ENCODE measurements around the gene PHACTR1.

PHACTR1 gene

DNA sequence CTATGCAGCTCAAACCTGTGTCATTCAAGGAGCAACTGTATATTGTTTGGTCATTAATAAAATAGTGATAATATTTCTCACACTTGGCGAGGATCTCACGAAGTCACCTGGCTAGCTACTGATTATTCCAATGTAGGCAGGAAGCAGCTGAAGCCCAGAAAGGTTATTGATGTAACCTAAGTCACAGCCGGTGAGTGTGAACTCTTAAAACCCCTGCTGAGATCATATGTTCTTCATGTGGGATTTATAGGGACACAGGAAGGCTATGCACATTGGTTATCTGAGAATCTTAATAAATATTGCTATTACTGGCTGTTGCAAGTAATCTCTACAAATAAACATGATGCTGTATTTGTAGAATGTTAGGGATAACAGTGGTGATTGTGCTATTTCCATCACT is 450.3 kb downstream of the PHACTR1 start:
- no peak for DNase-seq

DNA sequence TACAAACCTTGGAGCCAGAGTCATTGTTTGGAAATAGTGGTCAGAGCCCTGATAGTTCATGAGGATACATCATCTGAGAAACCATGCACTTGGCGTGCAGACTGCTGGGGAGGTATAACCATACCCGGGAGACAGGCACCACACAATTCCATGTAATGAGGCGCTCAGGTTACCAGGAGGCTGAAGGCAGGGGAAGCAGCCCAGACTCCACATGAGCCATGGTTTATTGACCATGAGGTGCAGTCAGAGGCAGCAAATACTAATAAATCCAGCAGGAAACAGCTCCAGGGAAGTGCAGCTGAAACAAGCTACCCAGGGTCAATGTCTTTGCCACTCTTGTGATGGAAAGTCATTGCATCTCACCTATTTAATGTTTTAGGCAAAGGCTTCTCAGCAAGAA is 455.7 kb downstream of the PHACTR1 start:
- DNase-seq: no peak

DNA sequence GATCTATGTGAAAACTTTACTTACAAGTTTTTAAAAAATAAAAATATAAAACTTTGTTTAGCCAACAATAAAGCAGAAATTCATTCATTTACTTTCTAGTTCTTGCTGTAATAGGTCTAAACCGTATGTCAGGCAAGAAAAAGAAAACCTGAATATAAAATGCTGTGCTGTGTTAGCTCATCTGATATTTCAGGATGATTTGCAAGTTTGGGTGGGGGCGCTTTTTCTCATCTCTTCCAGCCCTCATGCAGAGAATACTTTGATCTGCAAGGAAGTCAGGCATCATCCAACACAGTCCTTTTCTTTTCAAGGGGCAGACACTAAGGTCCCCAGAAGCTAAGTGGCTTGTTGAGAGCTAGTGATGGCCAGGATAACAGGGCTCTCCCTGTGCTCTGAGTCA is 458.5 kb downstream of the PHACTR1 start:
- DNase-seq: no peak

DNA sequence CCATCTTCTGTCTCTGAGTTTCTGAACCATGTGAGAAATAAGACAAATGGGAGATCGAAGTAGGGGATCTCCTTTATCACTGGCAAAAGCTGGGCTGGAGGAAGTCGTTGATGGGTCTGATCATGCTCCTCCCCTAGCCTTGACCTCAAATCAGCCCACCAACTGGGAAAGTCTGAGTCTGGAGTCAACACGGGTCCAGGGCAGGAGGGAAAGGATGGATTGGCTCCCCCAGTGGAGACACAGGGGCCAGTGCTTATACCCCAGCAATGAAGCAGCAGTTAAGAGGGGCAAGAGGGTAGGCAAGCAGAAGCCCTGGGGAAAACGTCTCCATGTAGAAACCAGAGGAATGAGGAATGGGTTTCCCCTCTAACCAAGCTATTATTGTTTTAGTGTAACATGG is 459.2 kb downstream of the PHACTR1 start:
- no peak for DNase-seq

DNA sequence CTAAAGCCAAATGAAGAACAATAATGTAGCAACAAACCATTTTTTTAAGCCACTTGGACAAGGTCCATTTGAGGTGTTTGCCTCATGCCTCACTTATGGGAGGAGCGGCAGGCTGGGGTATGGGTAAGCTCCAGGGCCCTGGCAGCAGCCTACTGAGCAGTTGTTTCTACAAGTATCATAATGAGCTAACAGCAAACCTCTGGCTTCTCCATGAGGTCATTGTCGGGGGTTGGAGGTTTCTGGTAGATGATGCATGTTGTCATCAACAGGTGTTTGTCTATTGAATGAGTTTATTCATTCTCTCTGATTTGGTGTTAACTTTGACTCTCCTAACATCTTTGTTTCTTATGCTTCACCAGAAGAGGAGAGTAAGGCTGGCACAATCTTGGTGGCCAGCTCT is 461.1 kb downstream of the PHACTR1 start:
- no peak for DNase-seq

DNA sequence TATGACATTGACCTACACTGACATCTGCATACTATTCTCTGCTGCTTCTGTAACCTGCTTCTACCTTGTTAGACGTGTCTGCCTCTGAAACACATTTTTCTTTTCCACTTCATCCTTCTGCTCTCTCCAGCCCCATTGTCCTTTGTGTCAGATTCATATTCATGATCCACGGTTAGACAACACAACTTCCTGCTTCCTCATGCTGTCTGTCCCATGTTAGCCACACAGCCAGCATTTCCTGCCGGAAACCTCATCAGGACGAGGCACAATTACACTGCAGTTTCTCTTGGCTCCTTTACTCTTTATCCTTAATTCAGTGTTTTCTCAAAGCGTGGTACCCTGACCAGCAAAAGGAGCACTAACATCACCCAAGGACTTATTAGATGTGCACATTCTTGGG is 461.5 kb downstream of the PHACTR1 start:
- no peak for DNase-seq

DNA sequence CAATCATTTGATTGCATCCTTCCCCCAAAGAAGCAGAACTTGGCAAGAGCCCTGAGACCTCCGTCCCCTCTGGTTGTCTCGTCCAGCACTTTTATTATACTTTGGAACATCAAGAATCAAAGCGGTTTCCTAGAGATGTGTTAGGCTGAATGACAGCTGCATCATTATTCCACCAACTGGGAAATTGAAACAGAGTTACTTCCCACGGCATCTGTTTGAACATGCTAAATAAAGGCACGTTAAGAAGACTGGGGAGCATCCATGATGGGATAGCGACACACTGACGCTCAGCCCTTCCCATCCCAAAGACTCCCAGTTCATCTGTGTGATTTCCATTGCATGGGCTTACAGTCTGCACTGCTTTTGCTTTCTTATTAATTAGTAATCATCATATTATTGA is 464.0 kb downstream of the PHACTR1 start:
- no peak for DNase-seq

DNA sequence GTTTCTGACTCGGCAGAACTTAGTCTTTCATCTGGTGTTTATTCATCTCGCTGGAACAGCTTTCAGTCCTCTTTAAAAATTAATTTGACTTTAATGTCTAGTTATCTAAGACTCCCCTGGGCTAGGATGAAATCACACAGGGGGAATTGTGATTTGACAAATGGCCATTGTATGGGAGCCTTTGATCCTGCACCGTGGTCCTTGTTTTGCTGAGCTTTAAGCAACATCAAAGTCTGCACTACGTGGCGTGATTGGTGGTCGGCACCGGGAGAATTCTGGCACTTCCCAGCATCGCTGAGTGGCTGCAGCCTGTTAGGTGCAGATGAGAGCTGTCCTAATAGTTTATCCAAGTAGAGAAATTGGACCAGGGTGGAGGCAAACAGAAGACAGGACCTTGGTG is 464.8 kb downstream of the PHACTR1 start:
- DNase-seq: no peak

DNA sequence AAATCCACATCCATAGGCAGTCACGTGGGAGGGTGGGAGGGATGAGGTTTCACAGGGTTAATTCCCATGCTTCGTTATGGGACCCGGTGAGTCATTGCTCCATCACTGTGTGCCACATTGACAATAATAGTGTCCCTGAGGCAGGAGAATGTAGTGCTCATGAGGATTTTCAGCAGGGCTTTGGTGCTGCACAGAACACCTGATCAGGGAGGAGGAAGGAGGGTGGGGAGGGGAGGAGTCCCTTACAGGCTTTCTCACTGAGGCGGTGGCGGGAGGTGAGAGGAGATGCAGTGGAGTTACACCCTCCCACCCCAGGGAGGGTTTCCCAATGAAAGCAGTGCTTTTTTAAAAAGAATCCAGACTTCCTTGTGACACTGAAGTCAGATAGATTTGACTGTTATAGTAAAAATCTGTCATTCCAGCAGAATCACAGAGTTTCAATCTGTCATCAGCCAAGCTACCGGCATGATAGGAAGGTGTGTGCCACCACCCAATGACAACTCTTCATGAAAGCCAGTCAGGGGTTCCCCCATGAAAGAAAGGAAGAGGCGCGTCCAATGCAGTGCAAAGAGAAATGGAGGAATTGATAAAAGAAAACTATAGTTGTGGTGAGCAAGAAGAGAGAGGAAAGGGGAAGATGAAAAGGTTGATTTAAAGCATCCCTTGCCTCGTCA is 467.0 kb downstream of the PHACTR1 start:
- no peak for DNase-seq

DNA sequence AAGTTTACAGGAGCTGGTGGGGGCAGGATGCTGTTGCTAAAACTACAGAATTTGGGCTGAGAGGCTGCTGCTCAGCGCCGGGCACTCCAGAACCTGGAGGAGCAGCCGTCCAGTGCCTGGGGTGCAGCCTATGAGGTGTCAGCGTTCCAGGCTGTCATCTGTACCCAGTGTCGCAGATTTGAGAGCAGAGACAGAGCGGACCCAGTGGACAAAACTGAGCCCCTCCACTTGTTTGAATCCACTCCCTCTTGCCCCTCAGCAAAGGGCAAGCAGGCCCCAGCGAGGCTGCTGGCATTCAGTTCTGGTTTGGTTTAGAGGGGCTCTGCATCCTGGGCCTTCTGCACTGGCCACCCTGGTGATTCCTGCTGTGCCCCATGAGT is 467.5 kb downstream of the PHACTR1 start:
- no peak for DNase-seq

DNA sequence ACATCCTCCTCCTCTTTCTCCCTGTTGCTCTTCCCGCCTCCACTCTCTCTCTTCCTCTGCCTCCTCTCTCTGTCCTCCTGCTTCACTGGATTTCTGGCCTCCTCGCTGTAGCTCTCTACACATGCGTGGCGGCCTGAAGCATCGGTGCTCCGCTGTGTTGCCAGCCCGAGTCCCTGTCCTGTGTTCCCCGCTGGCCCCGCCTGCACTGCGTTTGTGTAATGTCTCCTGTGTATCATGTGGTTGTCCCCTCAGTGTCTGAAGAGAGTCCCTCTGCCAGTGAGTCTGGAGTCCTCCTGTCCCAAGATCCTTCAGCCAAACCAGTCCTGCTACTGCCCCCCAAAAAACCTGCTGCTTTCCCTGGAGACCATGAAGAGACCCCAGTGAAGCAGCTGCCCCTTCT is 468.0 kb downstream of the PHACTR1 start:
- no peak for DNase-seq

DNA sequence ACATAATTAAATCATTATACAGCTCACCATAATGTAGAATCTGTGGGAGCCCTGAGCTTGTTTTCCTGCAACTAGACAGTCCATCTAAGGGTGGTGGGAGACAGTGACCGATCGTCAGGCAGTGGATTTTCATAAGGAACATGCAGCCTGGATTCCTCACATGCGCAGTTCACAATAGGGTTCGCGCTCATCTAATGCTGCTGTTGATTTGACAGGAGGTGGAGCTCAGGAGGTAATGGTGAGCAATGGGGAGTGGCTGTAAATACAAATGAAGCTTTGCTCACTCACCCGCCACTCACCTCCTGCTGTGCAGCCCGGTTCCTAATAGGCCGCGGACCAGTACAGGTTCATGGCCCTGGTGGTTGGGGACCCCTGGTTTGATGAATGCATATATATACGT is 470.3 kb downstream of the PHACTR1 start:
- DNase-seq: no peak

DNA sequence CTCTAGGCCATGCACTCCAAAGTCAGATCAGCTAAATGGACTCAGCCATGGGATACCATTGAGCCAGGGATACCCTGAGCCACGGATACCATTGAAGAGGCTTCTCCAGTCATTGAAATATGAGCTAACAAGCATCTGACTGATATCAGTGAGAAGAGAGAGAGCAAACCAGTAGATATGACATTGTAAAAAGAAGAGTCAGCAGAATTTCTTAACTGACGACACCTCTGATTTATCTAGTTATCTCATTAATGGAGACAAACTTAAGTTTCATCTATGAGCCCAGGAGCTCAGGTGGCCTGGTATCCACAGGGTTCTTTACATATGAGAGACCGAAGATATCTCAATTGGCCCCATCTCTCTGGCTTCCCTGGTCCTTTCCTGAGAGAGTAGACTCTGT is 471.1 kb downstream of the PHACTR1 start:
- no peak for DNase-seq

DNA sequence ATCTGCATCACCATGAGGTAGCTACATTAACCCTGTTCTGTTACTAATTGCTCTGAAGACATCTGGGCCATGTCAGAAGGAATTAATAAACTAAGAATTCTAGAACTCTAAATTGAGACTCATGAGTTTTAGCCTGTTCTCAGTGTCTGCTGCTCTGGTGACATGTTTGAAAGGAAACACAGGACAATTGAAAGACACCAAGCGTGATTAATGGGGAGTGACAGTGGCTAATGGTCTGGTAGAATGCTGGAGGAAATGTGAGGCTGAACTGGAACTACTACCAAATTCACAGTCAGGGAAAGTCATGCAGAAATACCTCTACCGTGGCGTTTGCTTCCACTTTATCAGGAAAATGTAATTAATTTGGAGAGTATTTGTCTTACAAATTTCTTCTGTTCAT is 471.7 kb downstream of the PHACTR1 start:
- DNase-seq: no peak

DNA sequence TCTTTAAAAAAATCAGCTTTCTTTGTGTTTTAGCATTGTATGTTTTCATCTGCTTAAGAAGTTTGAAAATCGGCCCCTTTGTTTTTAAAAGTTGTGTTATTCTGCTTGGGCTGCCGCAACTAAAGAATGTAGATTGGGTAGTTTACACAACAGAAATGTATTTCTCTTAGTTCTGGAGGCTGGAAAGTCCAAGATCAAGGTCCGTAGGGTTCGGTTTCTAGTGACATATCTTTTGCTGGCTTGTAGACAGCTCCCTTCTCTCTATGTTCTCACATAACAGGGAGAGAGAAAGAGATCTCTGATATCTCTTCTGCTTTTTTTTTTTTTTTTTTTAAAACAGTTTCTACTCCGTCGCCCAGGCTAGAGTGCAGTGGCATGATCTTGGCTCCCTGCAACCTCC is 473.1 kb downstream of the PHACTR1 start:
- DNase-seq: no peak

DNA sequence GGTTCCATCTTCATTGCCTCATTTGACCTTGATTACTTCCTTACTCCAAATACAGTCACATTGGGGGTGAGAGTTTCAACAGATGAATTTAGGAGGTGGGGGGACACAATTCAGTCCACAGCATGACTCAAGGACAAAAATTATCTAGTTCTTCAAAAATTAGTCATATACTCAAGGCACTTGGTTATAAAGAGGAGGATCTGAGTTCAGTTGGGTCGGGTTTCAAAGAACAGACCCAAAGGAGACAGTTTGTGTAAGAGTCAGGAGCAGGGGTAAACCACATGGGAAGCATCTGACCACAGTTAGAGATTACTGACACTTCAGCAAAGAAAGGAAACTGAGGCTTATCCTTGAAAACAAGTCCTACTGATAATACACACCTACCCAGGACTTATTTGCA is 473.8 kb downstream of the PHACTR1 start:
- DNase-seq: no peak

DNA sequence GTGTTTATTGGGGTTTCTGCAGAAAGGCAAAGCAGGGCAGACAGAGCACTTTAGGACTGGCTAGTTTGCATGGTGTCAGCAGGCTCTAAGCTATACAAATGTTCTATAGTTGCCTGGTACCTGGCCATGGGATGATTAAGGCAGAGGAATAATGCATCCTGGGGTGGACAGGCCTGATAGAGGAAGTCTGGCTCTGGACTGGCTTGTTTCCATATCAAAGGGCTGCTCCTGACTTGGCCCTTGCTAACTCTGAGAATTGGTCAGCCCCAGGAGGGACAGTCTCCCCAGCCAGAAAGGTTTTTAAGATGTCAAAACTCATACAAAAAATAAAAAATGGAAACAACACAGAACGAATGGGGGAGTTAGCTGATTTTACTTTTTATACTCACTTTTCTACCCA is 474.9 kb downstream of the PHACTR1 start:
- no peak for DNase-seq

DNA sequence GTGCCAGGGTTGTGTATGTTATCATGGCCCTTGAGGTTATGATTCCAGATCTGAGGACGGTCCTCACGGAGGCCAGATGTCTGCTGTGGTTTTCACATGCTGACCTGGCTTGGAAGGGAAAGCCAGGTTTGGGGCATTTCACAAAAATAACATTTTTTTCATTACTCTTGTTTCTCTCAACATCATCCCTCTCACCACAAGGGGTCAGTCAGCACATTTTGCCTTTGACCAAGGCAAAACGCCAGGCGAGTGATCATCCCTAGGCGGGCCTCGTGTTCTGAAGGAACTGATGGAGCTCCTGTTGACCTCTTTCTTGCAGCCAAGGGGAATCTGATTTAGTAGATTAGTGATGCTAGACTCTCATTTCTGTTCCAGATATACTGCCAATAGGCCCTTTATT is 478.3 kb downstream of the PHACTR1 start:
- DNase-seq: peak; percentile 7

DNA sequence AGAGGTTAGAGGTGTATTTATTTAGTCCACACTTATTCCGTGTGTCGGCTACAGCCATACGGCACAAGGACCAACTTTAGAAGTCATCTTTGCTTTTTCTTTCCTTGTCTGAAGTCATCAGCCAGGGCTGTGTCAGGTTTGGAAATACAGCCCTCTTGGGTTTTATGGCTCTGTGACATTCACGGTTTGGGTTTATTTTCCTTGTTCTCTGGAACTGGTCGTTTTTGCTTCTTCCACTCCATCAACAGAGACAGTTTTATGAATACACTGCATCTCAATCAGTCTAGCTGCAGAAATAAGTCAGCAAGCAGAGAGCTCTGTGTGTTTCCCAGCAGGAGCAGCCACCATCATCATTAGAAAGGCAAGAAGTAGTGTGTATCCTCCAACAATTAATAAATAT is 479.2 kb downstream of the PHACTR1 start:
- DNase-seq: no peak

DNA sequence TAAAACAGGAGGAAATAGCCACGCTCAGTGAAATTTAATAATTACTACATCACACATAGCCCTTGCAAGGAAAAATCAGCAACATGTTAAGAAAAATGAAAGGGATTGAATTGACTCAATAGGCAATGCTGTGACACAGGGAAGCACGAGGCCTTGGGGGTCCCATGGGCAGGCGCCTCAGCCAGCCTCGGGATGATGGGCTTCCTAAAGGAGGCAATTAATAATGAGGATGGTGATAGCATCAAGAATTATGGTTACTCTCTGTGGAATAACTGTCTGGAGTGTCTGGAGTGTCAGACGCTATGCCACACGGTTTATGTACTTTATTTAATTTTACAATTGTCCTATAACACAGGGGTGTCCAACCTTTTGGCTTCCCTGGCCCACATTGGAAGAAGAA is 481.6 kb downstream of the PHACTR1 start:
- no peak for DNase-seq

DNA sequence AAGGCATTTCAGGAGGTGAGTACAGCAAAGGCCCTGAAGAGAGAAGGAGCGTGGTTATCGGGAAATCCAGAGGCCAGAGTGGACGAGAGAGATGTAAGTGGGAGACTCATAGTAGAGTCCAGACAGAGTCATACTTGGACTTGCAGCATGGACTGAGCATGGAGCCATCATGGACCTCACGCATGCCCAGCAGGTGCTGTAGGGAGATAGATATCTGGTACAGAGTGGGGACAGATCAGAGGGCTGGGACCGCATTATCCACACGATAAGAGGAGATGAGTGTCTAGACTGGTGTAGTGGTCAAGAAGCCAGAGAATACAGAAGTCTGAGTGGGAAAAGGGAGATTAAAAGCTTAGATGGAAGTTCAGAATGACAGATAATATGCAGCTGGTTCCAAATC is 484.8 kb downstream of the PHACTR1 start:
- DNase-seq: no peak

DNA sequence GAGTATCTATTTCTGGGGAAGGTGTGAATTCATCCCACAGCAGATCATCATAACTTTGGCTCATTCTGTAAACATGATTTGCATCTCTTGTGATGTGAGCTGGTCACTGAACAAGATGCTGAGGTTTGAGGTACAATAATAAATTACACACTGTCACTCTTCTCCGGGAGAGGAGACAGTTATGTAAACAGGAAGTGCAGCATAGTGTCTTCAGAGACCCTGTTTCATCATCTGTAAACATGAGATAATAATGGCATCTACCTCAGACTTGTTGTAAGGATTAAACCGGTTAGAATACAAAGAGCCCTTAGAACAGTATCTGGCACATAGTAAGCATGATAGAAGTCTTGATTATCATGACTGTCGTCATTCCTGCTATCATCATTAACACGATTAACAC is 486.6 kb downstream of the PHACTR1 start:
- no peak for DNase-seq

DNA sequence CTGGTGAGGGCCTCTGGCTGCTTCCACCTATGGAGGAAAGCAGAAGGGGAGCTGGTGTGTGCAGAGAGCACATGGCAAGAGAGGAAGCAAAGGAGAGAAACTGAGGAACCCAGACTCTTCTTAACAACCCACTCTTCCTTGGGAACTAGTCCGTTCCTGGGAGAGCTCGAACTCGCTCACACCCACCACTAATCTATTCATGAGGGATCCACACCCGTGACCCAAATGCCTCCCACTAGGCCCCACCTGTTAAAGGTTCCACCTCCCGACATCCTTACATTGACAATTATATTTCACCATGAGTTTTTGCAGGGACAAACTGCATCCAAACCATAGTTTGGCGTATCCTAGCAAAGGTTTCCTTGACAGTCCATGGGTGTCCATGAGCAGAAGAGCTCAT is 488.5 kb downstream of the PHACTR1 start:
- no peak for DNase-seq

DNA sequence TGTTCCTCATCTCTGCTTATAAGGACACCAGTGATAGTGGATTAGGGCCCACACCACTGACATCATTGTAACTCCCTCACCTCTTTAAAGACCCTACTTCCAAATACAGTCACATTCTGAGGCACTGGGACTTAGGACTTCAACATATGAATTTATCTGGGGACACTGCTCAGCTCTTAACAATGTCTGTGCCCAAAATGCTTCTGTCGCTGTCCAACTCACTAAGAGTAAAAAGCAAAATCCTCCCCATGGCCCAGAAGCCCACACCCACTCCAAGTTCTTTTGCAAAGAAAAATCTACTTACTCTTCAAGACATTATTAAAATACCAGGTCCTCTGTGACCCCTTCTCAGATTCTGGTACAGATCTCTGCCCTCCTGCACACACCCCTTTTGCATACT is 495.5 kb downstream of the PHACTR1 start:
- no peak for DNase-seq

DNA sequence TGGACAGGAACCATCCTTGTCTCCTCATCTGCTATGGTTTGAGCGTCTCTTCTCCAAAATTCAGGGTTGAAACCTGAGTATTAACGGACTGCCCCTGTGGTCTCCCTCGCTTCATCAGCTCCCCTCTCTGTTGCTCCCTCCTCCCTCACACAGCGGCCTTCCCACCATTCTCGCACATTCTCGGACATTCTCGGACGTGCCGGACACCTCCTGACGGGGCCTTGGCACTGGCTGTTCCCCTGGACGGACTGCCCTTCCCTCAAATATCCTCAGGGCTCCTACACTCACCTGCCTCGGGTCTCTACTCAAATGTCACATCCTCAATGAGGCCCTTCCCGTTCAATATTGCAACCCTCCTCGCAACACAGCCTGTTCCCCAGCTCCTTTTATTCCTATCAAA is 496.0 kb downstream of the PHACTR1 start:
- DNase-seq: no peak

DNA sequence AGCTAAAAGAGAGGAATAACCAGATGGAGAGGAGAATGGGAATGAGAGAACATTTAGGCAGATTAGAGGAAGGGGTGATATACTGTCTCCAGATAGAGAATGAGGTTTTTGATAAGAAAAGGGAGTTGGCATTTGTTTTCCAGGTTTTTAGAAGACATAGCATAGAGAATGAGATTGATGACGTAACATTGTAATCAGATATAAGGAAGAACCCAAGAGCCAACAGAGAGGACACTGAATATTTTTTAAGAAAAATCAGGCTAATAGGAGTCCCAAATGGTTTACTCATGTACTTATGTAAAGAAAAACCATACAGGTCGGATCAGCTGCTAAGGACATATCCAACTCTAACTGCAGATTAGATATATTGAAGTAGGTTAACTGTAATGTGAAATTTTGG is 498.8 kb downstream of the PHACTR1 start:
- no peak for DNase-seq

Data from activated gamma-delta T cell treated with Interleukin-2 at 50 U/mL for 16 hours (primary cell).